ENCODE measurements around the gene ZNF438. TPM values are rescaled to one million over a fixed set of nuclear protein-coding genes. Genes with fewer than 3 reads are reported as not detected.

The ZNF438 gene
- total RNA-seq = 5.3 and 5.4 TPM in 2 replicates

GRCh38 chr10:31031558-31032257 lies at the start of gene ZNF438:
ZNF438 (minus strand) TSS chr10:31031865; CDS start chr10:30877034, 154,831 bp downstream.

Data from pericardium fibroblast (primary cell).